H1 (cell line): Measurements from ENCODE around the gene RERE. TPM values are rescaled to one million over a fixed set of nuclear protein-coding genes. Genes with fewer than 3 reads are reported as not detected.

Source experiments
- CTCF ChIA-PET: fragments of 300-600 bp; sonication (Branson Sonifier 250); formaldehyde crosslinking; loops from one replicate; lab custom pipeline; 2021; ENCODE audit not compliant: partially characterized antibody; lab: Charles Lee
- POLR2A ChIA-PET: fragments of 300-600 bp; sonication (Branson Sonifier 250); formaldehyde crosslinking; loops from one replicate; lab custom pipeline; 2021; ENCODE audit warnings: inconsistent platforms; ENCODE audit not compliant: partially characterized antibody; lab: Charles Lee
- DNase-seq, 2 experiments: peaks; one replicate each; pipeline versions ENCODE4 v3.0.0 to v3.0.0-alpha.2; 2010 to 2022; ENCODE audit warnings: low spot score in 2 of 2, low read depth in 1 of 2, mixed read lengths in 1 of 2
- FAIRE-seq: peaks from 2 replicates; lab custom pipeline; 2011; peaks lifted over from hg19 to GRCh38; lab: Jason Lieb, UNC
- H2AFZ ChIP-seq: 2 replicates; pipeline ENCODE4 v1.8.1; 2012; ENCODE audit warnings: low read length, inconsistent platforms
- H2AK5ac ChIP-seq: 2 replicates; pipeline ENCODE4 v1.6.1; 2013; ENCODE audit warnings: low read depth, low read length
- H2BK120ac ChIP-seq: replicated peaks from 2 replicates; pipeline ENCODE3; 2013; ENCODE audit warnings: low read depth, low read length, inconsistent platforms
- H2BK12ac ChIP-seq: 2 replicates; pipeline ENCODE4 v1.6.1; 2013; ENCODE audit warnings: low read depth, low read length
- H2BK15ac ChIP-seq: 2 replicates; pipeline ENCODE4 v1.6.1; 2013; ENCODE audit warnings: low read length
- H2BK20ac ChIP-seq: 2 replicates; pipeline ENCODE4 v1.6.1; 2013; ENCODE audit warnings: low read length
- H2BK5ac ChIP-seq: 2 replicates; pipeline ENCODE4 v1.6.1; 2013; ENCODE audit warnings: low read depth, low read length
- H3K14ac ChIP-seq: 2 replicates; pipeline ENCODE4 v1.6.1; 2013; ENCODE audit warnings: inconsistent platforms; ENCODE audit not compliant: insufficient read length
- H3K18ac ChIP-seq: 2 replicates; pipeline ENCODE4 v1.6.1; 2013; ENCODE audit warnings: low read length; ENCODE audit errors: extremely low read depth
- H3K23ac ChIP-seq: 2 replicates; pipeline ENCODE4 v1.6.1; 2013; ENCODE audit warnings: inconsistent platforms; ENCODE audit not compliant: insufficient read length
- H3K23me2 ChIP-seq: 2 replicates; pipeline ENCODE4 v1.6.1; 2013; ENCODE audit warnings: low read depth, low read length
- H3K27ac ChIP-seq: 2 replicates; pipeline ENCODE4 v1.6.1; 2011; ENCODE audit warnings: low read depth, low read length, inconsistent platforms
- H3K27me3 ChIP-seq, 4 experiments: replicated peaks in 1 of 4; 1 replicate in 1 of 4; 2 replicates in 3 of 4; pipeline versions ENCODE4 v1.6.1 to v1.8.1; 2011 to 2013; ENCODE audit warnings: low read length in 3 of 4, mild to moderate bottlenecking in 3 of 4, inconsistent platforms in 2 of 4, mixed read lengths in 2 of 4, moderate library complexity in 1 of 4; ENCODE audit not compliant: control insufficient read depth in 3 of 4, insufficient read depth in 3 of 4; ENCODE audit errors: extremely low read depth in 1 of 4
- H3K36me3 ChIP-seq, 4 experiments: 2 replicates each; pipeline versions ENCODE4 v1.6.1 to v1.8.1; 2011 to 2013; ENCODE audit warnings: mild to moderate bottlenecking in 4 of 4, low read length in 3 of 4, moderate library complexity in 2 of 4, control low read depth in 1 of 4, inconsistent platforms in 1 of 4; ENCODE audit not compliant: insufficient read depth in 4 of 4, control insufficient read depth in 2 of 4
- H3K4ac ChIP-seq: replicated peaks from 2 replicates; pipeline ENCODE3; 2013; ENCODE audit warnings: low read length, low read depth, mixed read lengths, inconsistent platforms; ENCODE audit not compliant: insufficient read length
- H3K4me1 ChIP-seq, 4 experiments: replicated peaks in 1 of 4; 1 replicate in 1 of 4; 2 replicates in 3 of 4; pipeline versions ENCODE4 v1.6.1 to v1.8.1; 2011 to 2013; ENCODE audit warnings: low read length in 3 of 4, inconsistent platforms in 2 of 4, mixed read lengths in 1 of 4; ENCODE audit not compliant: insufficient read depth in 4 of 4, control insufficient read depth in 3 of 4
- H3K4me2 ChIP-seq, 2 experiments: 2 replicates each; pipeline versions ENCODE4 v1.6.1 to v1.8.1; 2011 to 2013; ENCODE audit warnings: low read depth in 2 of 2, low read length in 2 of 2, control low read depth in 1 of 2, inconsistent platforms in 1 of 2, mild to moderate bottlenecking in 1 of 2; ENCODE audit not compliant: insufficient read depth in 1 of 2
- H3K4me3 ChIP-seq, 4 experiments: fragments of 200-600, 300-600 bp in 1 of 4; sonication (generic), shearing (Covaris generic), sonication (Bioruptor Twin) in 1 of 4; 2 replicates each; pipeline versions ENCODE4 v1.5.1 to v1.8.1; 2011 to 2016; ENCODE audit warnings: low read length in 4 of 4, low read depth in 3 of 4, control low read depth in 2 of 4, inconsistent platforms in 2 of 4, mild to moderate bottlenecking in 2 of 4, mixed read lengths in 1 of 4, moderate library complexity in 1 of 4; ENCODE audit not compliant: insufficient read depth in 2 of 4; ENCODE audit errors: extremely low read depth in 1 of 4
- H3K56ac ChIP-seq: replicated peaks from 2 replicates; pipeline ENCODE3; 2013; ENCODE audit warnings: low read depth, mild to moderate bottlenecking, mixed read lengths, low read length, inconsistent platforms; ENCODE audit not compliant: insufficient read length
- H3K79me1 ChIP-seq: 2 replicates; pipeline ENCODE4 v1.6.1; 2013; ENCODE audit warnings: low read depth, low read length, control low read depth
- H3K79me2 ChIP-seq, 2 experiments: 2 replicates each; pipeline versions ENCODE4 v1.6.1 to v1.8.1; 2012 to 2013; ENCODE audit warnings: low read length in 2 of 2, mild to moderate bottlenecking in 2 of 2, inconsistent platforms in 1 of 2; ENCODE audit not compliant: insufficient read depth in 2 of 2, control insufficient read depth in 1 of 2
- H3K9ac ChIP-seq, 4 experiments: replicated peaks in 1 of 4; 1 replicate in 1 of 4; 2 replicates in 3 of 4; pipeline versions ENCODE4 v1.6.1 to v1.8.1; 2011 to 2013; ENCODE audit warnings: low read depth in 3 of 4, low read length in 3 of 4, control low read depth in 2 of 4, mild to moderate bottlenecking in 2 of 4, moderate library complexity in 2 of 4, inconsistent platforms in 1 of 4; ENCODE audit errors: extremely low read depth in 1 of 4
- H3K9me3 ChIP-seq, 2 experiments: 2 replicates each; pipeline versions ENCODE4 v1.6.1 to v1.8.1; 2012 to 2013; ENCODE audit warnings: mild to moderate bottlenecking in 2 of 2, moderate library complexity in 2 of 2, control low read depth in 1 of 2, inconsistent platforms in 1 of 2, low read depth in 1 of 2, low read length in 1 of 2, mixed read lengths in 1 of 2; ENCODE audit not compliant: insufficient read depth in 2 of 2
- H4K20me1 ChIP-seq, 2 experiments: replicated peaks in 1 of 2; 2 replicates each; pipeline versions ENCODE3 to v1.8.1; 2011 to 2013; ENCODE audit warnings: inconsistent platforms in 2 of 2, low read length in 2 of 2, mild to moderate bottlenecking in 1 of 2; ENCODE audit not compliant: insufficient read depth in 2 of 2, control insufficient read depth in 1 of 2
- H4K5ac ChIP-seq: 2 replicates; pipeline ENCODE4 v1.6.1; 2013; ENCODE audit warnings: low read length, low read depth, mixed read lengths, inconsistent platforms; ENCODE audit not compliant: insufficient read length
- H4K8ac ChIP-seq: 2 replicates; pipeline ENCODE4 v1.8.0; 2013; ENCODE audit warnings: mild to moderate bottlenecking, moderate library complexity, low read length, inconsistent platforms; ENCODE audit not compliant: insufficient read depth; ENCODE audit errors: extremely low read depth
- H4K91ac ChIP-seq: replicated peaks from 2 replicates; pipeline ENCODE3; 2013; ENCODE audit warnings: low read length, mixed read lengths, inconsistent platforms; ENCODE audit not compliant: insufficient read length
- ASH2L ChIP-seq: fragments of 200-600, 300-600 bp; sonication (generic); IDR thresholded peaks from one replicate; pipeline ENCODE4 v1.7.1; 2017; ENCODE audit warnings: low read length
- KDM1A ChIP-seq: fragments of 200-600, 300-600 bp; sonication (generic); IDR thresholded peaks from 2 replicates; pipeline ENCODE4 v1.7.1; 2016; ENCODE audit warnings: mild to moderate bottlenecking, low read length, borderline replicate concordance
- RAD21 ChIP-seq, 2 experiments: IDR thresholded peaks in 1 of 2; conservative IDR thresholded peaks in 1 of 2; 2 replicates each; pipeline ENCODE4 v1.6.1; 2011; ENCODE audit warnings: low read depth in 2 of 2, low read length in 2 of 2, improper control_type of control experiment in 1 of 2, inconsistent platforms in 1 of 2, mild to moderate bottlenecking in 1 of 2, moderate library complexity in 1 of 2
- RXRA ChIP-seq: IDR thresholded peaks from 2 replicates; pipeline ENCODE4 v1.6.1; 2011; ENCODE audit warnings: low read depth, mild to moderate bottlenecking, low read length, moderate library complexity; ENCODE audit not compliant: insufficient read depth
- SIN3A ChIP-seq, 2 experiments: IDR thresholded peaks in 1 of 2; conservative IDR thresholded peaks in 1 of 2; 2 replicates each; pipeline ENCODE4 v1.6.1; 2011 to 2012; ENCODE audit warnings: low read length in 2 of 2, improper control_type of control experiment in 1 of 2, low read depth in 1 of 2, mild to moderate bottlenecking in 1 of 2
- TBP ChIP-seq: IDR thresholded peaks from 2 replicates; pipeline ENCODE4 v1.6.1; 2011; ENCODE audit warnings: low read depth, low read length, improper control_type of control experiment
- ZNF274 ChIP-seq: IDR thresholded peaks from 2 replicates; pipeline ENCODE4 v1.7.0; 2012; ENCODE audit warnings: low read length, borderline replicate concordance; ENCODE audit errors: extremely low read depth
- WGBS, 2 experiments: shearing (Covaris generic) in 1 of 2; methylation state at CpG; one replicate each; pipeline versions ENCODE4 v1.1.6 to v1.1.7; 2013 to 2015; ENCODE audit warnings: low lambda C conversion rate in 2 of 2, mixed read lengths in 2 of 2, inconsistent platforms in 1 of 2, low coverage in 1 of 2, missing lambda C conversion rate in 1 of 2; ENCODE audit not compliant: insufficient replicate concordance in 2 of 2, insufficient coverage in 1 of 2, insufficient read length in 1 of 2; ENCODE audit errors: extremely low coverage in 1 of 2, missing lambda C conversion rate in 1 of 2; 5-methylcytosine and 5-hydroxymethylcytosine counted together
- polyA plus RNA-seq, 7 experiments: library from polyadenylated mRNA; depleted of rRNA in 3 of 7; stranded (reverse) in 5 of 7; unstranded in 2 of 7; fragments of >200 nt in 5 of 7; fragments of 200-250 nt in 2 of 7; gene quantifications; 1 replicate in 5 of 7; 2 replicates in 1 of 7; 4 replicates in 1 of 7; pipeline versions ENCODE4 v1.2.1 to v1.2.3, GENCODE V29; 2011 to 2013; ENCODE audit warnings: missing spikeins in 2 of 7, mixed read lengths in 2 of 7
- total RNA-seq: library from RNA; stranded (reverse); fragmentation: NEBNext Ultra II Directional; extraction: Animal tissue kit (Norgen Biotek cat#: 25700); gene quantifications from 2 replicates; pipeline ENCODE4 v1.2.1, GENCODE V29; 2021
- TF ChIP-seq, protein P1 (sequence below), 3 experiments: IDR thresholded peaks; 1 replicate in 2 of 3; 2 replicates in 1 of 3; pipeline versions ENCODE4 v1.5.1 to v1.6.1; 2011; ENCODE audit warnings: low read length in 3 of 3, mild to moderate bottlenecking in 3 of 3, inconsistent platforms in 2 of 3, low read depth in 1 of 3, moderate library complexity in 1 of 3; ENCODE audit not compliant: insufficient read depth in 1 of 3; ENCODE audit errors: control extremely low read depth in 1 of 3

RERE gene
- total and polyA plus RNA-seq, 2 of the 8 experiments (the other 6 are each of a cell fraction or from before 2014, with no cell fraction given): 15.3 to 142 TPM

DNA sequence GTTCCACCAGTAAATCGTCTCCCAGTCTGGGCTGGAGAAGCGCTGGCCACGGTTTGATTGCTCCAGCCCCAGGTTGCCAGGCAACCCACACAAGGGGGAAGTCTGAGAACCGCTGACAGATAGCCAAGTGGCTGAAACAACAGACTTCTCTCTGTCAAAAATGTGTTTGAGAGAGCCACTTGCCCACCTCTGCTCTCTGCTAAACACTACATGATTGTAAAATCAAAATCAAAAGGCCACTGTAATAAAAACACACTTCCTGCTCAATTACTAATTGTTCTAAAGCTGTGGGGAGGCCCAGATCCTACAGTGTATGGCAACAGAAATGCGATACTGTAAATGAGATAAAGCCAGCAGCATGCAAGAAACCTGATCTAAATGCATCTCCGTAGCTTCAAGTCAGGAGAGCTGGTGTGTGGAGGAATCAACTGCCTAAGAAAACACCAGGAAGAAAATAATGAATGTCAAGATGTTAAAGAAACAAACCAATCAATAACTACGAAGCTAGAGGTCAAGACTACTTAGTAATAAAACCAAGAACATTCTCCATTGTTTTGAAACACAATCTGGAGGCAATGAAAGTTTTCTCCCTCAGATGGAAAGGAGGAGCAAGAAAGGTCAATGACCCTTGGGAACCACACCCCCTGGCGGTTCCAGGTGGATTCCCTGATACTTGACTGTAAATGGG, 378.3 kb downstream of the RERE start:
- H2BK12ac ChIP-seq: no peak overlapping the region
- H3K27ac ChIP-seq: peak overlapping the region; percentile 31; the same call in 1 of the 2 replicates
- no peak overlapping the region for H3K14ac ChIP-seq
- CTCF ChIA-PET: interaction anchor here (0.6 to 11.8 kb wide), 24 partner anchors 8 to 461 kb away, joined by 3 to 88 read pairs (median 5); no protein-coding TSS in a partner anchor
- peaks cover 0 to 45% of the 10 kb centered on the region in 2 experiments; a peak in 2 of 4 replicates for H3K79me2 ChIP-seq
- no peak overlapping the region for H3K18ac ChIP-seq
- H2BK120ac ChIP-seq: no peak overlapping the region
- H3K4me3 ChIP-seq: no peak overlapping the region
- H3K56ac ChIP-seq: no peak overlapping the region
- no peaks in the 10 kb centered on the region for H3K27me3 ChIP-seq
- H3K23ac ChIP-seq: no peak overlapping the region
- H3K36me3 ChIP-seq: no peaks in the 10 kb centered on the region
- H2BK5ac ChIP-seq: no peak overlapping the region
- 37% methylated on average over 8 of the region's 8 CpGs; no CpG with 5 or more reads in 1 of the 2 experiments for WGBS, 2 experiments
- peak; percentile 86 for FAIRE-seq
- DNase-seq: peak in 1 of 2 experiments; percentile 71
- H2BK20ac ChIP-seq: no peak overlapping the region
- peaks cover 6 to 24% (median 21%) of the 10 kb centered on the region in 4 experiments; a peak in 6 of 7 replicates for H3K4me1 ChIP-seq
- H3K4me2 ChIP-seq: peak overlapping the region; percentile 9 to 51; a peak in 3 of 4 replicates
- no peak overlapping the region for H3K4ac ChIP-seq
- peaks cover 0 to 3% of the 10 kb centered on the region in 2 experiments; a peak in 1 of 4 replicates for H3K9me3 ChIP-seq
- TF ChIP-seq TBP: no peak
- TF ChIP-seq KDM1A: no peak
- TF ChIP-seq SIN3A (conservative IDR thresholded peaks at IDR 0.05 in 1 of 2, IDR thresholded peaks at IDR 0.05 in 1 of 2; ENCODE audit: low read depth in 1 of 2, low read length in 2 of 2): peak; percentile 15 to 83; a peak in 1 of 4 replicates
- 0 out of 2 replicates have a peak, but pooled peaks have one; percentile 40 for TF ChIP-seq RXRA
- no peak for TF ChIP-seq ZNF274
- TF ChIP-seq ASH2L: peak; percentile 18
- TF ChIP-seq RAD21 (IDR thresholded peaks at IDR 0.05 in 1 of 2, conservative IDR thresholded peaks at IDR 0.05 in 1 of 2; ENCODE audit: low read depth in 2 of 2, low read length in 2 of 2): peak; percentile 25 to 49; a peak in 3 of 4 replicates
- TF ChIP-seq, protein P1, sequence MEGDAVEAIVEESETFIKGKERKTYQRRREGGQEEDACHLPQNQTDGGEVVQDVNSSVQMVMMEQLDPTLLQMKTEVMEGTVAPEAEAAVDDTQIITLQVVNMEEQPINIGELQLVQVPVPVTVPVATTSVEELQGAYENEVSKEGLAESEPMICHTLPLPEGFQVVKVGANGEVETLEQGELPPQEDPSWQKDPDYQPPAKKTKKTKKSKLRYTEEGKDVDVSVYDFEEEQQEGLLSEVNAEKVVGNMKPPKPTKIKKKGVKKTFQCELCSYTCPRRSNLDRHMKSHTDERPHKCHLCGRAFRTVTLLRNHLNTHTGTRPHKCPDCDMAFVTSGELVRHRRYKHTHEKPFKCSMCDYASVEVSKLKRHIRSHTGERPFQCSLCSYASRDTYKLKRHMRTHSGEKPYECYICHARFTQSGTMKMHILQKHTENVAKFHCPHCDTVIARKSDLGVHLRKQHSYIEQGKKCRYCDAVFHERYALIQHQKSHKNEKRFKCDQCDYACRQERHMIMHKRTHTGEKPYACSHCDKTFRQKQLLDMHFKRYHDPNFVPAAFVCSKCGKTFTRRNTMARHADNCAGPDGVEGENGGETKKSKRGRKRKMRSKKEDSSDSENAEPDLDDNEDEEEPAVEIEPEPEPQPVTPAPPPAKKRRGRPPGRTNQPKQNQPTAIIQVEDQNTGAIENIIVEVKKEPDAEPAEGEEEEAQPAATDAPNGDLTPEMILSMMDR (IDR thresholded peaks at IDR 0.05; ENCODE audit: control extremely low read depth in 1 of 3, insufficient read depth in 1 of 3, low read depth in 1 of 3, low read length in 3 of 3): peak; percentile 35 to 63 (median 37); a peak in 3 of 4 replicates
- TF ChIP-seq, all 59 proteins: peak for 5
- Histone ChIP-seq H3K9ac (no peak overlapping the region), H4K20me1 (peaks cover 0 to 3% of the 10 kb centered on the region in 2 experiments), H3K79me1 (no peaks in the 10 kb centered on the region; the same call in 1 of the 2 replicates), H2AFZ (no peak overlapping the region), H4K5ac (no peak overlapping the region), H2AK5ac (no peak overlapping the region), H2BK15ac (no peak overlapping the region), H4K91ac (no peak overlapping the region), H3K23me2 (no peaks in the 10 kb centered on the region), H4K8ac (no peak overlapping the region)
- POLR2A ChIA-PET: interaction anchor here (2.0 kb wide), 1 partner anchor 42 kb away, joined by 4 read pairs; no protein-coding TSS in a partner anchor
